Loucy (cell line): Measurements from ENCODE around the gene ZYG11A.

Experiments
- CTCF ChIP-seq: fragments of 200-600 bp; sonication (generic); conservative IDR thresholded peaks from 2 replicates; pipeline ENCODE4 v1.5.1; 2014; ENCODE audit warnings: mild to moderate bottlenecking, antibody characterized with exemption, low read length
- EZH2phosphoT487 ChIP-seq: fragments of 200-600 bp; IDR thresholded peaks from 2 replicates; pipeline ENCODE4 v1.6.1; 2018; ENCODE audit warnings: antibody characterized with exemption, mild to moderate bottlenecking, moderate library complexity, borderline replicate concordance

- TF ChIP-seq CTCF (no peak), EZH2phosphoT487 (no peak)
Measured at GRCh38 chr1:52848423-52848822, 5.9 kb downstream of the ZYG11A start.
